GM10266 (cell line): Measurements from ENCODE around the gene CLEC17A.
"Not testable (repeated sequence)": the region's sequence is repeated elsewhere in the genome, so short reads cannot be mapped to it uniquely, and the experiment has no call there.

Source experiments
- DNase-seq: peaks from one replicate; pipeline ENCODE4 v3.0.0; 2012; ENCODE audit errors: extremely low spot score
- CTCF ChIP-seq: IDR thresholded peaks from 2 replicates; pipeline ENCODE4 v1.5.1; 2012; ENCODE audit warnings: mild to moderate bottlenecking, low read depth; ENCODE audit not compliant: control insufficient read depth, insufficient read depth; ENCODE audit errors: missing control alignments

The CLEC17A gene

DNA sequence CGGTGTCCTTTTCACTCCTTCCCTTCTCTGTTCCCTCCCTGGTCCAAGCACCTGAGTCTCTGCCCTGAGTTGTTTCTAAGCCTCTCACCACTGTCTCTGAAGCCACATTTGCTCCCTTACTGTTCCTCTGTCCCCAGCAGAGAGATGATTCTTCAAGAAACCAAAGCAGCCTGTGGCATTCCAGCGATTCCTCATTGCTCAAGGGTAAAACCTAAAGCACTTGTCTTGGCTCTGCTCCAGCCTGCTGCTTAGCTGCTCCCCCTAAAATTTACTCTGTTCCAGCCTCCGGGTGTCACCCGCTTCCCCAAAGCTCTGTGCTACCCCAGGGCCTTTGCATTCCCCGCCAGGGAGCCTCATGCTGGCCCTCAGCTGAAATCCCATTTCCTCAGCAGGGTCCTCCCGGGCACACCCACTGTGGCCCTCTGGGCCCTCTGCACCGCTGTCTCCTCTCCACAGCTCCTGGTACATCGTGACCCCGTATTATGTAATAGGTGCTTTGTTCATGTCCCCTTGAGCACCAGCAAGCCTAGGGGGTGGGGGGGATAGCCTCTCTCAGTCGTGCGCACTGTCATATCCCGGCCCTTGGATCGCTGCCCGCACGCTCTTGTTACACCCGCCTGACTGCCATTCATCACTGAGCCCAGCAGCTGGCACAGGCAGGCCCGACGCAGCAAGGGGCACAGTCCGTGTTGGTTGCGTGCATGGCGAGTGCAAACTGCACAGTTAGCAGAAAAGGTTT is 37.7 kb upstream of the CLEC17A start:
- no peak for TF ChIP-seq CTCF
- no peak for DNase-seq

DNA sequence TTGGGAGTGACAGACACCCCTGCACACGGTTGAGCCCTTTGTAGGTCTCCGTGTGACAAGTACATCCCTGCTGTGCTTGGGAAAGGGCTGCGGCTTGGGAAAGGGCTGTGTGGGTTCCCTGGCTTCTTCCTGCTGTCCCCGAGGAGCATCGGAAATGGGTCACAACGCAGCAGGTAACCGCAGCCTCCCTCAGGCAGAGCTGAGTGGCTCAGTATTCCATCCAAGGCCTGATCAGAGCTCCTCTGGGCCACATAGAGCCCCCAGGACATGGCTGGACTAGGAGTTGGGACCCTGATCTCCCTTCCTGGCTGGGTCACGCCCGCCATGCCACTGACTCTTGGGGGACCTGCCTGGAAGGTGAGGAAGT is 37.2 kb upstream of the CLEC17A start:
- no peak for DNase-seq
- no peak for TF ChIP-seq CTCF

DNA sequence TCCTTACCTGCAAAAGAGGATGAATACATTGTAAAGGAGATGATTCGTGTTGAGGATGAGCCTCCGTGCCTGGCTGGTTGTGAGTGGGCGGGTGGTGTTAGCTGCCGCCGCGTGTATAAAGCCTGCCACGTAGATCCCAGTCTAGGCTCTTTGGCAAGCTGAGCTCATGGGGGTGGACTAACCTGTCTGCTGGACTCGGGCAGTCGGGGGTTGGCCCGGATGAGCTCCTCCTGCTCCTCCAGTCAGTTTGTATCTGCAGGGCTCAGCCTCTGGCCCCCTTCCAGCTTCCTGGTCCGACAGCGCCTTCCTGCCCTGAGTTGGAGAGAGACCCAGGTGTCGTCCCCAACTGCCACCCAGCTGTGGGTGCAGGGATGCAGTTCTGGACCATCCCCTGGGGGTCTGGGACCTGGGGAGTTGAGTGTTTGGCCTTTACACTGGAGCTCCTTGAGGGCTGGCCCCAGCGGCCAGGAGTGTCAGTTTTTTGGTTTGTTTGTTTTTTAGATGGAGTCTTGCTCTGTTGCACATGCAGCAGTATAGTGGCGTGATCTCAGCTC is 32.6 kb upstream of the CLEC17A start:
- no peak for DNase-seq
- TF ChIP-seq CTCF: no peak

GRCh38 chr19:14551134-14552005 is 31.5 kb upstream of the CLEC17A start:
- TF ChIP-seq CTCF: peak; percentile 54
- peak; percentile 69 for DNase-seq

- not testable (repeated sequence) for DNase-seq
These were observed 30.9 kb upstream of the CLEC17A start for GRCh38 chr19:14552006-14552360.

DNA sequence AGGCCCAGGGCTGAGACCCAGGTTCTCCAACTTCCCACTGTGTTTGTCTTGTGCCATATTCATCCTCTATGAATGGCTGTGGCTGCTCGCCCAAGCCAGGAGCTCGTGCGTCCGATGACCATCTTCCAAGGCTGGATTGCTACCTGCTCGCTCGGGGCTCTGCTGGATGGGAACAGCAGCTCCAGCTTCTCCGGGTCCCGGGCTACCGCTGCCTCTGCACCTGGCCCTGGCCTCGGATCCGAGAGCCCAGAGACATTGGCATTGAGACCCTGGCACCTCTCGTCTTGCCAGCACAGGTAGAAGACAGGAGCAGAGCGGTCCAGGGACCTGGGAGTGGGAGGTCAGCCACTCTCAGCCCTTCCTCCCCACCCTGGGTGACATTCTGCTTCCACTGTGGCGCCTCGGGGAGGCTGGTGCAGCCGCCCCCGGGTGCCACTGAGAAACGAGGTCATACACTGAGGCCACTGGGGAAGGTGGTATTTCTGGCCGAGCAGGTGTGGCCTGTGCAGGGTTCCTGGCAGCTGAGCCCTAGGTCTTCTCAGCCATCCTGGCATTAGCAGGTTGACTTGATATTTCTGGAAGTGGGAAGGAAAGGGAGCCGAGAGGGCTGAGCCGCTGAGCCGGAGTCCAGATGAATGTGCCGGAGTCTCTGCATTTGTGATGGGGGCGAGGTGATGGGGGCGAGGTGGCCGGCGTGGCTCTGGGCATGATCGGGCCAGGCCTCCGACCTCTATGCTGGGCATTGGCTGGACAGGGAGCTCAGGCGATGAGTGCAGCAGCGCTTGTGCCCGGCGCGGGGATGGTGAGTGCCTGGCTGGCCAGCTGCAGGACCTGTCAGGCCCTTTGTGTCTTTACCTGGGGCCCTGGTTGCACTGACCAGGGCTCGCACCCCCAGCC is 29.6 kb upstream of the CLEC17A start:
- TF ChIP-seq CTCF: no peak
- DNase-seq: no peak

- DNase-seq: no peak
- TF ChIP-seq CTCF: no peak
These were observed 29.0 kb upstream of the CLEC17A start for GRCh38 chr19:14553939-14554243.
